ENCODE data around the gene CCDC92.

The CCDC92 gene

DNA sequence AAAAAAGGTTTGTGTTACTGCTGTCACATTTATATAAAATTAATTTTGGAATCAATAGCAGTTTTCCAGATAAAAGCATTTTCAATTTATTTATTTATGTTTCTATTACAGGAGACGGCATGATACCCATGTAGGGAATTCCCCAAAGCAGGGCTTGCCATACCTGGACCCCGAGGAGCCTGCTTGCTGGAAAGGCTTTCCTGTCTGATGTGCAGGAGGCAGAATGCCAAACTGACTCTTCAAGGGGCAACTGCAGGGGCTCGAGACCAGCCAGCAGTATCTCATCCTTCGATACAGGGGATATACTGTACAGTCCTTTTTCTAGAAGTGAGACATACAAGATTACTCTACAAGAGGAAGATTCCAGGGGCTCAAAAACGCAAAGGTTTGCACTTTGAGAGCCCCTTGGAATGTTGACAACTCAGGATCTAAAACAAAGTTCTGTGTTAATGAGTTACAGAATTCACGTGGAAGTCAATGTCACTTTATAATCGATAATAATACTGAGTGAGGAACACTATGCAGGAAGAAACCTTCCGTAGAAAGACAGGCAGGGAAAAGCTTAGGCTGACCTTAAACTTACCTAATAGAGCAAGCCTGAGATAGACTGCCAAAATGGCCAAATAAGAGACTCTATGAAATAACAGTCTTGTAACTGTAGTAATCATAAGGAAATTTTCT lies 38.9 kb upstream of the CCDC92 start:
- Histone ChIP-seq H3K27ac (ENCODE audit: low read length) (no peak overlapping the region), H3K9me3 (replicated peaks; ENCODE audit: insufficient read depth, low read length) (no peaks in the 10 kb centered on the region), H3F3A (ENCODE audit: insufficient read depth, low read length) (no peaks in the 10 kb centered on the region), H3K36me3 (replicated peaks; ENCODE audit: insufficient read depth, low read length) (no peaks in the 10 kb centered on the region), H3K4me1 (ENCODE audit: low read length) (peaks cover 5% of the 10 kb centered on the region; the same call in 1 of the 2 replicates), H4K20me1 (ENCODE audit: insufficient read depth, low read length) (no peaks in the 10 kb centered on the region), H2AFZ (ENCODE audit: low read length) (no peak overlapping the region), H3K4me2 (ENCODE audit: low read depth, low read length) (no peak overlapping the region), H3K27me3 (replicated peaks; ENCODE audit: insufficient read depth, low read length) (no peaks in the 10 kb centered on the region), H3K9me2 (replicated peaks; ENCODE audit: insufficient read depth, low read length) (no peaks in the 10 kb centered on the region), H3K4me3 (ENCODE audit: low read length) (no peak overlapping the region), H3K9ac (ENCODE audit: low read length) (no peak overlapping the region), H3K79me2 (ENCODE audit: low read length) (peaks cover 16% of the 10 kb centered on the region)
- no peak for DNase-seq
- TF ChIP-seq EZH2phosphoT487 (IDR thresholded peaks at IDR 0.05; ENCODE audit: low read length) (no peak), EZH2 (optimal IDR thresholded peaks at IDR 0.05; ENCODE audit: low read depth, low read length) (no peak)
- TF ChIP-seq, protein P1, sequence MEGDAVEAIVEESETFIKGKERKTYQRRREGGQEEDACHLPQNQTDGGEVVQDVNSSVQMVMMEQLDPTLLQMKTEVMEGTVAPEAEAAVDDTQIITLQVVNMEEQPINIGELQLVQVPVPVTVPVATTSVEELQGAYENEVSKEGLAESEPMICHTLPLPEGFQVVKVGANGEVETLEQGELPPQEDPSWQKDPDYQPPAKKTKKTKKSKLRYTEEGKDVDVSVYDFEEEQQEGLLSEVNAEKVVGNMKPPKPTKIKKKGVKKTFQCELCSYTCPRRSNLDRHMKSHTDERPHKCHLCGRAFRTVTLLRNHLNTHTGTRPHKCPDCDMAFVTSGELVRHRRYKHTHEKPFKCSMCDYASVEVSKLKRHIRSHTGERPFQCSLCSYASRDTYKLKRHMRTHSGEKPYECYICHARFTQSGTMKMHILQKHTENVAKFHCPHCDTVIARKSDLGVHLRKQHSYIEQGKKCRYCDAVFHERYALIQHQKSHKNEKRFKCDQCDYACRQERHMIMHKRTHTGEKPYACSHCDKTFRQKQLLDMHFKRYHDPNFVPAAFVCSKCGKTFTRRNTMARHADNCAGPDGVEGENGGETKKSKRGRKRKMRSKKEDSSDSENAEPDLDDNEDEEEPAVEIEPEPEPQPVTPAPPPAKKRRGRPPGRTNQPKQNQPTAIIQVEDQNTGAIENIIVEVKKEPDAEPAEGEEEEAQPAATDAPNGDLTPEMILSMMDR (IDR thresholded peaks at IDR 0.05; ENCODE audit: low read length) = no peak

DNA sequence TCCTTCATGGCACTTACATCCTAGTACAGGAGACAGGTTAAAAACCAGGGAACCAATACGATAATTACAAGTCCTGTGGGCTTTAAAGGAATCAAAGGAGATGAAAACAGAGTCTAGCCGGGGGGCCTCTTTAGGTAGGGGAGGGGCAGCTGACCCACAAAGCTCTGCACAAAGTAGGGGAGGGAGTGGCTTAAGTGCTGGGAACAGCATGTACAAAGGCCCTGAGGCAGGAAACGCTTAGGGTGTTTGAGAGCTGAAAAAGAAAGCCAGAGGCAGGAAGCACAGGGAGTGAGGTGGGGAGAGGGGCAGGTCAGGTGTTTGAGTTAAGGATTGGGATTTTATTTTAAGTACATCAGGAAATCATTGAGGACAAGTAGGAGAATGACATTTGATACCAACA lies 38.1 kb upstream of the CCDC92 start:
- Histone ChIP-seq H3K27ac (ENCODE audit: low read length) (no peak overlapping the region), H2AFZ (ENCODE audit: low read length) (no peak overlapping the region), H4K20me1 (ENCODE audit: insufficient read depth, low read length) (no peaks in the 10 kb centered on the region), H3K36me3 (replicated peaks; ENCODE audit: insufficient read depth, low read length) (no peaks in the 10 kb centered on the region), H3K9me2 (replicated peaks; ENCODE audit: insufficient read depth, low read length) (no peaks in the 10 kb centered on the region), H3K27me3 (replicated peaks; ENCODE audit: insufficient read depth, low read length) (no peaks in the 10 kb centered on the region), H3K79me2 (ENCODE audit: low read length) (peaks cover 16% of the 10 kb centered on the region), H3K4me1 (ENCODE audit: low read length) (peaks cover 12% of the 10 kb centered on the region), H3K9ac (ENCODE audit: low read length) (no peak overlapping the region), H3K4me2 (ENCODE audit: low read depth, low read length) (no peak overlapping the region), H3F3A (ENCODE audit: insufficient read depth, low read length) (peaks cover 8% of the 10 kb centered on the region), H3K4me3 (ENCODE audit: low read length) (no peak overlapping the region), H3K9me3 (replicated peaks; ENCODE audit: insufficient read depth, low read length) (no peaks in the 10 kb centered on the region)
- TF ChIP-seq EZH2phosphoT487 (IDR thresholded peaks at IDR 0.05; ENCODE audit: low read length) (no peak), EZH2 (optimal IDR thresholded peaks at IDR 0.05; ENCODE audit: low read depth, low read length) (no peak)
- TF ChIP-seq, protein P1 (IDR thresholded peaks at IDR 0.05; ENCODE audit: low read length) = no peak
- no peak for DNase-seq

DNA sequence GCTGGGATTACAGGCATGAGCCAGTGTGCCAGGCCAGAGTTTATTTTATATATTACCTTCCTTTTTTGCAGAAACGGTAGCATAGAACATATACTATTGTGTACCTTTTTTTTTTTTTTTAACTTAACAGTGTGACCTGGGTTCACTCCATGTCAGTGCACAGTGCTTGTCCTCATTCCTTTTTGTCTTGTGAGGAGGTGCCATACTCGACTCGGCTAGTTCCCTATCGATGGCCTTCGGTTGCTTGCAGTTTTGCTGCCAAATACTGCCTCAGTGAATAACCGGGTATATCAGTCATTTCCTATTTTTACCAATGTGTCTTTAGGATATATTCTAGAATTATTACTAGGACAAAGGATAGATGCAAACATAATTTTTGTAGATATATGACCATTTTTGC lies 37.1 kb upstream of the CCDC92 start:
- H3K36me3 ChIP-seq (replicated peaks; ENCODE audit: insufficient read depth, low read length) = no peaks in the 10 kb centered on the region

More for the DNA sequence above, 37.1 kb upstream of the CCDC92 start:
- no peak overlapping the region for H3K4me2 ChIP-seq (ENCODE audit: low read depth, low read length)
- H2AFZ ChIP-seq (ENCODE audit: low read length) = no peak overlapping the region
- H4K20me1 ChIP-seq (ENCODE audit: insufficient read depth, low read length) = no peaks in the 10 kb centered on the region
- no peaks in the 10 kb centered on the region for H3K9me3 ChIP-seq (replicated peaks; ENCODE audit: insufficient read depth, low read length)
- H3K9ac ChIP-seq (ENCODE audit: low read length) = no peak overlapping the region
- no peaks in the 10 kb centered on the region for H3K27me3 ChIP-seq (replicated peaks; ENCODE audit: insufficient read depth, low read length)
- peaks cover 16% of the 10 kb centered on the region for H3K79me2 ChIP-seq (ENCODE audit: low read length)
- peaks cover 11% of the 10 kb centered on the region for H3F3A ChIP-seq (ENCODE audit: insufficient read depth, low read length)
- TF ChIP-seq EZH2phosphoT487 (IDR thresholded peaks at IDR 0.05; ENCODE audit: low read length) (no peak), EZH2 (optimal IDR thresholded peaks at IDR 0.05; ENCODE audit: low read depth, low read length) (no peak)
- TF ChIP-seq, protein P1 (IDR thresholded peaks at IDR 0.05; ENCODE audit: low read length) = no peak
- peaks cover 16% of the 10 kb centered on the region for H3K4me1 ChIP-seq (ENCODE audit: low read length)
- DNase-seq = no peak
- H3K27ac ChIP-seq (ENCODE audit: low read length) = no peak overlapping the region
- no peaks in the 10 kb centered on the region for H3K9me2 ChIP-seq (replicated peaks; ENCODE audit: insufficient read depth, low read length)
- H3K4me3 ChIP-seq (ENCODE audit: low read length) = no peak overlapping the region
